ENCODE data around the gene CLMN.

GRCh38 chr14:95185033-95185766 is 134.5 kb downstream of the CLMN start:
- TF ChIP-seq CTCF (IDR thresholded peaks at IDR 0.05) (no peak), EZH2 (IDR thresholded peaks at IDR 0.05; ENCODE audit: borderline replicate concordance, insufficient read depth, low read depth, low read length, poor library complexity, severe bottlenecking) (no peak)
